Measurements from ENCODE around the gene OR5B3. TPM values are rescaled to one million over a fixed set of nuclear protein-coding genes. Genes with fewer than 3 reads are reported as not detected.

Gene OR5B3
- polyA plus RNA-seq, 1 of the 3 experiments (the other 2 are of a cell fraction): not detected

Other genes starting within 250 kb of the OR5B3 start
- gene OR9Q2, start 217.8 kb downstream of the OR5B3 start, polyA plus RNA-seq (2012; rRNA removed): not detected in 2 replicates
- gene OR1S2, start 202.7 kb downstream of the OR5B3 start, polyA plus RNA-seq (2012; rRNA removed): not detected in 2 replicates
- not detected in 2 replicates for gene OR1S1, start 194.2 kb downstream of the OR5B3 start, polyA plus RNA-seq (2012; rRNA removed)
- not detected in 2 replicates for gene OR10Q1, start 178.0 kb downstream of the OR5B3 start, polyA plus RNA-seq (2012; rRNA removed)
- not detected in 2 replicates for gene OR10W1, start 138.6 kb downstream of the OR5B3 start, polyA plus RNA-seq (2012; rRNA removed)
- gene OR5B17, start 47.8 kb downstream of the OR5B3 start, polyA plus RNA-seq (2012; rRNA removed): not detected in 2 replicates
- gene OR5B2, start 21.2 kb upstream of the OR5B3 start, polyA plus RNA-seq (2012; rRNA removed): not detected in 2 replicates
- gene OR5B12, start 35.4 kb upstream of the OR5B3 start, polyA plus RNA-seq (2012; rRNA removed): not detected in 2 replicates
- gene OR5B21, start 101.2 kb upstream of the OR5B3 start, polyA plus RNA-seq (2012; rRNA removed): not detected in 2 replicates
- 4.4 and 6.6 TPM in 2 replicates for gene LPXN, start 169.0 kb upstream of the OR5B3 start, polyA plus RNA-seq (2012; rRNA removed)
- 12.2 and 15.7 TPM in 2 replicates for gene ZFP91, start 172.2 kb upstream of the OR5B3 start, polyA plus RNA-seq (2012; rRNA removed)
- gene CNTF, start 215.8 kb upstream of the OR5B3 start, polyA plus RNA-seq (2012; rRNA removed): 0.87 and 1.4 TPM in 2 replicates

Measured in SK-N-SH (cell line).